Measurements from ENCODE around the gene FOXI3. TPM values are rescaled to one million over a fixed set of nuclear protein-coding genes. Genes with fewer than 3 reads are reported as not detected.

FOXI3 gene
- total RNA-seq, 1 experiment from 2014 or later, result 19.2 TPM

GRCh38 chr2:88469202-88470114 is 17.0 kb upstream of the FOXI3 start:
- no peaks in the 10 kb centered on the region for H3K27me3 ChIP-seq (ENCODE audit: insufficient read depth, low read length)
- H3K4me2 ChIP-seq (ENCODE audit: insufficient read depth, insufficient read length, low read length), result no peak overlapping the region
- H3K79me2 ChIP-seq (ENCODE audit: insufficient read depth, low read length), result no peaks in the 10 kb centered on the region
- H3K9ac ChIP-seq (ENCODE audit: extremely low read depth, insufficient read length, low read length), result no peak overlapping the region
- H3K56ac ChIP-seq (ENCODE audit: insufficient read length, low read depth, low read length), result no peak overlapping the region
- H3K18ac ChIP-seq (ENCODE audit: insufficient read length, low read depth, low read length), result no peak overlapping the region
- no peak overlapping the region for H2BK12ac ChIP-seq (ENCODE audit: insufficient read length, low read depth, low read length)
- H3K9me3 Mint-ChIP-seq, result no peaks in the 10 kb centered on the region
- H2BK15ac ChIP-seq (ENCODE audit: low read depth, low read length), result no peak overlapping the region
- no peaks in the 10 kb centered on the region for H4K20me1 ChIP-seq (ENCODE audit: control insufficient read depth, insufficient read depth, insufficient read length)
- no peaks in the 10 kb centered on the region for H3K79me1 ChIP-seq (ENCODE audit: insufficient read depth, low read depth, low read length, poor library complexity, severe bottlenecking)
- H3K23ac ChIP-seq (ENCODE audit: insufficient read length, low read depth, low read length), result no peak overlapping the region
- H3K4me3 Mint-ChIP-seq, result no peak overlapping the region; a peak in 1 of 5 replicates
- H3K27ac ChIP-seq (ENCODE audit: insufficient read length, low read depth, low read length), result no peak overlapping the region
- no peak for DNase-seq
- H4K5ac ChIP-seq (ENCODE audit: insufficient read length, low read depth, low read length), result no peak overlapping the region
- WGBS (ENCODE audit: extremely low coverage, insufficient read length, low lambda C conversion rate), result no CpG with 5 or more reads among the region's 4 CpGs
- TF ChIP-seq CTCF (conservative IDR thresholded peaks at IDR 0.05), result no peak
- peaks cover 10% of the 10 kb centered on the region for H3K4me1 ChIP-seq (ENCODE audit: insufficient read depth, low read length)
- no peak overlapping the region for H2BK120ac ChIP-seq (ENCODE audit: low read depth, low read length, poor library complexity, severe bottlenecking)
- no peak overlapping the region for H2AFZ ChIP-seq (ENCODE audit: low read length)
- no peaks in the 10 kb centered on the region for H3K36me3 Mint-ChIP-seq (ENCODE audit: insufficient read depth in 1 of 3, low read depth in 3 of 3)
- no peaks in the 10 kb centered on the region for H3K23me2 ChIP-seq (ENCODE audit: insufficient read length, low read depth, low read length, poor library complexity, severe bottlenecking)
- H4K91ac ChIP-seq (ENCODE audit: insufficient read length, low read depth, low read length), result no peak overlapping the region
- H3K14ac ChIP-seq (ENCODE audit: insufficient read depth, low read length), result no peak overlapping the region
- no peaks in the 10 kb centered on the region for H3K9me3 ChIP-seq (ENCODE audit: control insufficient read depth, low read depth, low read length)
- no peaks in the 10 kb centered on the region for H3K27me3 Mint-ChIP-seq (ENCODE audit: low read depth)
- H2BK5ac ChIP-seq (ENCODE audit: insufficient read length, low read length), result no peak overlapping the region
- H2BK20ac ChIP-seq (ENCODE audit: low read depth, low read length, poor library complexity, severe bottlenecking), result no peak overlapping the region
- no peak overlapping the region for H3K27ac Mint-ChIP-seq
- no peak overlapping the region for H2AK5ac ChIP-seq (ENCODE audit: insufficient read length, low read length)
- no peak overlapping the region for H3K4ac ChIP-seq (ENCODE audit: low read depth, low read length)
- no peak overlapping the region for H3T11ph ChIP-seq (ENCODE audit: low read length)
- peaks cover 35 to 42% of the 10 kb centered on the region in 2 experiments for H3K4me1 Mint-ChIP-seq
- H4K8ac ChIP-seq (replicated peaks; ENCODE audit: insufficient read length, low read depth, low read length), result no peak overlapping the region

Measured in H9 (cell line).